ACHN (cell line): ENCODE data around the gene UST.
"Not testable (repeated sequence)": the region's sequence is repeated elsewhere in the genome, so short reads cannot be mapped to it uniquely, and the experiment has no call there.

Experiments
- DNase-seq: peaks from one replicate; pipeline ENCODE4 v3.0.0-alpha.2; 2015
- in situ Hi-C: cut with HindIII; loops from 2 replicates; pipeline ENCODE4 v1.10.0; 2017; ENCODE audit warnings: low sequenced_read_pairs, low pct_ligation_motif_present, low pct_unique_long_range_greater_than_20kb

UST gene

GRCh38 chr6:148971031-148971927, 224.4 kb downstream of the UST start:
- in situ Hi-C loops = no loop called here

DNA sequence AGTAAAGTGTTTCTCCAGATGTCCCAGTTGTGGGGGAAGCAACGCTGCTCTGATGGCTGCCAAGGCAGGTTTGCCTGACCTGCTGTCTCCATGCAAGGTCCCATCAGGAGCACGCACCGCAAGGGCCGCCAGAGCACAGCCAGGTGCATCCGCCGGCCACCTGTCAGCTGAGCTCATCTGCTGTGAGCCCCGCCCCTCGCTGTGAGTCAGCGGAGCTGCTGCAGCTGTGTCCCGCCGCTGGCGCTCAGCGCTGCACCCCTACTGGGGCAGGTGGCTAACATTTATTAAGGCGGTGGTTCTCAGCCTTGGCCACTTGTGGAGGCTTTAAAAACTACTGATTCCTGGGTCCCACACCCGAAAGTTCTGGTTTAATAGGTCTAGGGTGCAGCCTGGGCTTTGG, 225.7 kb downstream of the UST start:
- in situ Hi-C loops = no loop called here
- no peak for DNase-seq

More at GRCh38 chr6:148971031-148971927, 224.4 kb downstream of the UST start:
- DNase-seq = no peak

DNA sequence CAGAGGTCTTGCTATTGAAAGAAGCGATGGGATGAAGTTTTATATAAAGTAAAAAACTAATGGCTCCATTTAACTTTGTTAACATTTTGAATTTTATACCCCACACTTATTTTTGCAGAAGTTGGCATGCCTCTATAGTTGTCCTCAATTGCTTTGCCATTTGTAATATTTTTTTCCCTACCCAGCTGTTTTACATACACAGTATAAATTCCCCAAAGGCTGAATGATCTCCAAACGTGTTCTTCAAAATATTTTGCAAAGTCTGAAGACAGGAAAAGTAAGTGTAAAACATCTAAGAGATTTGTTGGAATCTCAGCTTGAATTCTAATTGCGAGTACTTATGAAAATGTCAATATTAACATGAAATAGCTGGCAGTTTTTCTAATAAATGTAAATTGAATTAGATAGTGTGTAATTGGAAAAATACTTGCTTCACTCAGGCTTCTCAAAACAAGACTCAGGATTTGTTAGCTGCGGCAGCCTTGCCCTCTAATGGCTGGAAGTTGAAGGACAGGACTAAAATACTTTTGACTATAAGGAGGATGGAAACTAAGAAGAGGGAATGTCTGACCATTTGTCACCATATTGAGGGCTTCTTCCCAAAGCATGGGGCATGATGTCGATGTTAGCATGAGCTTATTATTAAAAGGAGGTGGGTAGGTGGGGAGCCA, 226.8 kb downstream of the UST start:
- in situ Hi-C loops = no loop called here
- DNase-seq = peak; percentile 27

- in situ Hi-C loops = no loop called here
- DNase-seq = no peak
Measured at GRCh38 chr6:148974351-148974750, 227.5 kb downstream of the UST start.

DNA sequence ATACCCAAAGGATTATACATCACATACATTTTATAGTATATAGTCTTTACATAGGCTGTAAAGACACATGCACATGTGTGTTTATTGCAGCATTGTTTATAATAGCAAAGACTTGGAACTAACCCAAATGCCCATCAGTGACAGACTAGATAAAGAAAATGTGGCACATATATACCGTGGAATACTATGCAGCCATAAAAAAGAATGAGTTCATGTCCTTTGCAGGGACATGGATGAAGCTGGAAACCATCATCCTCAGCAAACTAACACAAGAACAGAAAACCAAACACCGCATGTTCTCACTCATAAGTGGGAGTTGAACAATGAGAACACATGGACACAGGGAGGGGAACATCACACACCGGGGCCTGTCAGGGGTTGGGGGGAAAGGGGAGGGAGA, 231.5 kb downstream of the UST start:
- in situ Hi-C loops, DNase-seq: not testable (repeated sequence)

- DNase-seq = no peak
- in situ Hi-C loops = no loop called here
Measured at GRCh38 chr6:148979014-148979901, 232.4 kb downstream of the UST start.

- no peak for DNase-seq
Measured at GRCh38 chr6:148980234-148980633, 233.4 kb downstream of the UST start.

GRCh38 chr6:148981515-148981914, 234.7 kb downstream of the UST start:
- in situ Hi-C loops = no loop called here
- DNase-seq = no peak

More at GRCh38 chr6:148980234-148980633, 233.4 kb downstream of the UST start:
- in situ Hi-C loops = no loop called here

DNA sequence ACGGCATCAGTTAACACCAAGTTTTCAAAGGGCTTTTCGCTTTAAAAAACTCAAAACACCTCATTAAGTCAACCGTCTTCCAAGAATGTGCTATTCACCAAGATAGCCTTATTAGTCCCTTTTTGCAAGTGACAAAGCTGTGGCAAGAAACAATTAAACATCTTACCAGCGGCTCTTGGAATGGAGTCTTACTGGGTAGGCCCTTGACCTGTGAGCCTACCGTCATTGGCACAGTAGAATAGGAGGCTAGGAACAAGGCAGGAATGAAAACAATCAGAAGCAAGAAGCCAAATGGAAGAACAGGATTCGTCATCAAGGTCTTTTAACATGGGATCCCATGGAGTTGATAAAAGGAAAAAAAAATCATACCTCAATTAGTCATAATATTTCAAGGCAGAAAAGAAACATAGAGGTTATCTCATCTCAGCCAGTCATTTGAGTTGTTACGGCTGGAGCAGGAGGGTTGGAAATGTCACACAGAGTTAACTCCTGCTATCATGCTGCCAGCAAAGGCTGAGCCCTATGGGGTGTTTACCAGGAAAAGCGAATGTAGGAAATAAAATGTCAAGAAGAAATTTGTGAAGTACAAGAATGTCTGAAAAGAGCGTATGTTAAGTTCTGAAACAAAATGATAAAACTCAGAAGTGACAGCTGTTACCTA, 236.4 kb downstream of the UST start:
- in situ Hi-C loops = no loop called here
- DNase-seq = no peak

- no peak for DNase-seq
- in situ Hi-C loops = no loop called here
Measured at GRCh38 chr6:148983966-148984365, 237.1 kb downstream of the UST start.

GRCh38 chr6:148984531-148985056, 237.8 kb downstream of the UST start:
- DNase-seq = no peak
- in situ Hi-C loops = no loop called here

- in situ Hi-C loops = no loop called here
- DNase-seq = no peak
Measured at GRCh38 chr6:148985499-148985898, 238.7 kb downstream of the UST start.

DNA sequence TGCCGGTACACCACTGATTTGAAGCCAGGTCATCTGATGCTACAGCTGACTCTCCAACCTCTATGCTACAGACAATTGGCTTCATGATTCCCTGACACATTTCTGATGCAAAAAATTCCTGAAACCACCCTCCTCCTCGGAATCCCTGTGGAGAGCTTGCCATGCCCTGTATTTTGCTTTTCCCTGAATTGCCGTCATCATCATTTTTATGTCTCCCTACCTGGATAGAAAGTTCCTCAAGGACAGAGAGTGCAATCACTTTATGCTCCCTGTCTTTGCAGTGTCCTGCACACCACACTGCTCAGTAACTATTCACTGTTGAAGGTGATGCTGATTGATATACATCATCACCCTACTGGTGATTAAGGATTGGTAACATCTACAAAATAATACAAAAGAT, 239.8 kb downstream of the UST start:
- no peak for DNase-seq
- in situ Hi-C loops = no loop called here

- in situ Hi-C loops = no loop called here
- no peak for DNase-seq
Measured at GRCh38 chr6:148987982-148988381, 241.2 kb downstream of the UST start.

DNA sequence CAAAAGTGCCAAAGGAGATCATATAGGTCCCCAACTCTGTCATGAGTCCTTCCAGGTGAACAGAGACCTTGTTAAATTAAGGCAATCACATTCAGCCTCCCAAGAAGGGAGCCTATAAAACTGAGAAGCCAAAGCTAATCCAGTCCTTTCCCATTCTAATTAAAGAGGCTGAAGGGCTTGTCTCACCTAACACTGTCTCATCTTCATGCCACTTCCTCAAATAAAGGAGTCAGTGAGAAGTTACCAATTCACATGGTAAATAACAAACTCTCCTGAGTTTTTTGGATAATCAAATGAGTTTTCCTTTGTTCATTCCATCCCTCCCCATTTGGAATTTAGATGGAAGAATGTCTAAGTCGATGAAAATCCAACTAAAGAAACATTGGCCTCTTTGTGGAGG, 242.8 kb downstream of the UST start:
- in situ Hi-C loops = no loop called here
- no peak for DNase-seq

DNA sequence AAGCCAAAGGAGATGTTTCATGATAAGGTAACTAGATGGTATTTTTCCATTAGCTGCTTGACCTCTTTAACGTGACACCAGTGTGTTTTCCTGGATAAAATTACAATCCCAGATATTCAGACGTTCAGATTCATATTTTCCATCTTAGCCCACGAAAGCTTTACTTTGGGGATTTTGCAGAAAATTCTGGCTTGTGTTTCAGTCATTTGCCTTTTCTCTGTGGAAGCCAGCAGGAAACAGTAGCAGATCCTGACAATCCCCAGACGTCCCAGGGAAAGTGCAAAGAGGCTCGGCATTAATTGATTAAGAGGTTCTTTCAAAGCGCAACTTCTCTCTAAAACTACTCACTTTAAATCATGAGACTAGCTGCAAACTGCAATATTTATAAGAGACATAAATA, 243.6 kb downstream of the UST start:
- in situ Hi-C loops = no loop called here
- no peak for DNase-seq

GRCh38 chr6:148996815-148997214, 250.0 kb downstream of the UST start:
- in situ Hi-C loops = no loop called here

GRCh38 chr6:148997865-148998264, 251.0 kb downstream of the UST start:
- in situ Hi-C loops = no loop called here
- DNase-seq = no peak

More at GRCh38 chr6:148996815-148997214, 250.0 kb downstream of the UST start:
- no peak for DNase-seq
